Neural cell (in vitro differentiated cells): ENCODE results near the gene TRMU.

Source experiments
- CTCF ChIP-seq: fragments of 450-650 bp; IDR thresholded peaks from 2 replicates; pipeline ENCODE4 v1.5.1; 2014; ENCODE audit warnings: antibody characterized with exemption, mild to moderate bottlenecking, moderate library complexity; ENCODE audit not compliant: poor library complexity, severe bottlenecking
- EP300 ChIP-seq: fragments of 450-650 bp; conservative IDR thresholded peaks from 2 replicates; pipeline ENCODE4 v1.6.1; 2014; ENCODE audit warnings: antibody characterized with exemption, mild to moderate bottlenecking, moderate library complexity; ENCODE audit not compliant: poor library complexity, severe bottlenecking
- EZH2 ChIP-seq: fragments of 200-600, 300-800 bp; shearing (Covaris generic), sonication (generic); IDR thresholded peaks from 2 replicates; pipeline ENCODE4 v1.6.1; 2014; ENCODE audit warnings: antibody characterized with exemption, low read length, borderline replicate concordance, mild to moderate bottlenecking; ENCODE audit not compliant: insufficient read depth, poor library complexity, severe bottlenecking

GRCh38 chr22:46386312-46386711 lies 50.8 kb downstream of the TRMU start:
- no peak for TF ChIP-seq CTCF
- TF ChIP-seq EP300 = no peak
- no peak for TF ChIP-seq EZH2
